Measurements from ENCODE around the gene HIVEP3.

The HIVEP3 gene

DNA sequence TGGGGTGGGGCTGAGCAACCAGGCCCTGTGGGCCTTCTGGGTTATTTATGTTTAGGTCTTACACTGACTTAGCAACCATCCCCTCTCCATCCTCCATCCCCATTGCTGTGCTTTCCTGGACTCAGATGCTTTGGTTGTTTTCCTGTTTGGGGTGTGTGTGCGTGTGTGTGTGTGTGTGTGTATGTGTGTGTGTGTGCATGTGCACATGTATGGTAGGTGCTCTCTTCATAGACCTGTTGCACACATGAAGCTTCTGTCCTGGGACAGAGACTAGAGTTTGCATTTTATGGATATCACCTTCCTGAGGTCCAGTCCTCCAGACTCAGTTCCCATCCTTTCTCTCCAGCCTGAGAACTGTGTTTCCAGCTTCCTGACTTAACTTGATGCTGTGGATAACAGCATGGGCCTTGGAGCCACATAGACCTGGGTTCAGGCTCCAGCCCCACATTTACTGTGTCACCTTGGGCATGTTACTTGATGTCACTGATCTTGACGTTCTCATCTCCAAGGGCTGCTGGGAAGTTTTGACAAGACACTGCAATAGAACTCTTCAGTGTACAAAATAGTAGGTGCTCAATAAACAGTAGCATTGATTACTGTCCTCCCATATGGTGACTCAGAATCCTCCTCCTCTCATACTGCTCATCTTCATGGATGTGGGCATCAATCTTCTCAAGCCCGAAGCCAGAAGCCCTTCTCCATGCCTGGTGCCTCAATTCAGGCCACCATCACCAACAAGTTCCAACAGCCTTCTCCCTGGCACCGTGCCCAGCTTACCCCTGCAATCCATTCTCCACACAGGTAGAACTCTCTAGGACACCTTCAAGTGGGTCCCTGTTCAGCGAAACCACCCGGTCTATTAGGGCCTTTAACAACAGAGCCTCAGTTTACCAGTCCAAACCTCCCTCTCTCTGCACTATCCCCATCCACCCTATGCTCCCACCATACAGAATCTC is 252.5 kb downstream of the HIVEP3 start:
- DNase-seq (ENCODE audit: low spot score), result no peak

DNA sequence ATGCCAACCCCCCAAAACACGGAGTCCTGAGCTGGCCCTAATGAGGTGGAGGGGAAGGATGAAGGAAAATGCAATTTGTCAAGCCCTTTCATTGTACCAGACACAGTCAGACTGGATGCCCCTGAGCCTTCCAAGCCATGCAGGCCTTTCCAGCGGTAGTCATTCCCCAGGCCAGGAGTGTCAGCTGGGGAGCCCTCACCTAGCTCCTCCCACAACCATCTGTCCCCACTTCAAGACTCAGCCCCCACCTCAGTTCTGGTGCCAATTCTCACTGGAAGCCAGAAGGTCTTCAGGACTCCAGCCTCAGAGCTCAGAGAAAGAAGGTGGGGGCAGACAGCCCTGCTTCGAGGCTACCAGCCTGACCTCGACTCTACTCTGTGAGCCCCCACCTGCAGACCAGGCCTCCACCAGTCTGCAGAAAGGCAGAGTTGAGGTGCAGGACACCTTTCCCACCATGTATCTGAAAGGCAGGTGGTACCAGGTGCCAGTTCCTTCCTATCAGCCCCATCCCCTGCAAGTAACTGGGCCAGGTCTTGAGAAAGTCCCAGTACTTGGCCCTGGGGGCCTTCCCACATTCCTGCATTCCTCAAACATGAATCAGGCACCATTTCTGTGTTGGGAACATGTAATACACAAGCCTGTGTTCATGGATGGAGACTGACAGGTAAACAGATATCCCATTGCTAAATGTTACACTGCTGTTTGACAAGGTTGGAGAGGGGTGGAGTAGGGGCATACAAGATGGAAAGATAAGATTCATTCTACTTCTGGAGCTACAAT is 253.7 kb downstream of the HIVEP3 start:
- DNase-seq (ENCODE audit: low spot score), result no peak

DNA sequence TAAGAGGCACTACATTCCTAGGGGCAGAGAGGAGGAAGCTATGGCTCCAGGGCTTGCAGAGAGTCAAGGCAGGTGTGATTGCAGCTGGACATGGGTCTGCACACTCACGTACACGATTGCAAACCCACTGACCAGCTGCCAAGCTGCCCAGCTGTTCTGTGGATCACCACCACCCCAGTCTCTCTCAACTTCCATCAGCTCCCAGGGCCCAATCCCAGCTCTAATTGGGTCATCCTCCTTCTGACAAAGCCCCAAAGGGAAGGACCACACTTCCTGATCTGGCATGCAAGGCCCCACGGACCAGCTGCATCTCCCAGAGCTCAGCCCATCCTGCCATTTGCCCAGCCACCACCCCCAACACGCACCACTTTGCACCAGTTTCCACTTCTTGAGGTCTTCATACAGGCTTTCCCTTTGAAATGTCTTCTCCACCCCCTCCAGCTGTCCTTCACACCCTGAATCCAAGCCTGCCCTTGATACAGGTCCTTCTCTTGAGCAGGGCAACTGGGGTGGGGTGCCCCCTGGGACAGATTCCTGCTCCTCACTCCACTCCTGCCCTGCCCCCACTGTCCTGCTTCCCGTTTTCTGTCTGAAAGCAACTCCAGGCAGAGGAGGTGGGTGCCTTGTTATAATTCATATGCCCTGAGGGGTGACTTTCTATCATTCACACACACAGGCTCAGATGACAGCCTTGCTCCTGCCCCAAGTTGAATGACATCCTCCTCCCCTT is 254.9 kb downstream of the HIVEP3 start:
- no peak for DNase-seq (ENCODE audit: low spot score)

- DNase-seq (ENCODE audit: low spot score), result no peak
Measured at GRCh38 chr1:41662765-41663437, 255.8 kb downstream of the HIVEP3 start.

GRCh38 chr1:41662061-41662764 is 256.5 kb downstream of the HIVEP3 start:
- peak; percentile 74 for DNase-seq (ENCODE audit: low spot score)

DNA sequence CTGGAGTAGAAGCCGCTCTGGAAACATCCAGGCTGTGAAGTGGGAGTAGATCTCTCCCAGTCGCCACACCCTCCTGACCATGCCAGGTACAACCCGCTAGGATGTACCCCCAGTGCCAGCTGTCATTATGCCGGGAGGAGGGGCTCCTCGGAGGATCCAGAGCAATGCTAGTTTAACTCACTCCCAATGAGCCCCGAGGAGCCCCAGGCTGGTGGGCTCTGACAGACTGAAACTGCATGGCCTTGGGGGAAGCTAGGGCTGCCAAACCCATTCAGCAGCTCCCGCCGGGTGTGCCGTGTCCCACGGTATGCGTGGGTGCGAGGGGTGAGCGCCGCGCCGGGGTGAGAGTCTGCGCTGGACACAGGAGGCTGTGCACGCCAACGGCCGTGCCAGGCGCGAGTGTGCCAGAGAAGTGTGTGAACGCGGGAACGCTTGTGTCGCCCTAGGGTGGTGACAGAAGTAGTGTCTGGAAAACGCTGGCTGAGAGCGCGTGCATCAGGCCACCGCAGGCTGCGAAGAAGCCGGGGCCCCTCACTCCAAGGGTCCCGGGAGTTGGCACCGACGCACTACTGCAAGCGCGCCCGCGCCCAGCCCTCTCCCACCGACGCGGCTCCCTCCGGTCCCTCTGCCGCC is 257.2 kb downstream of the HIVEP3 start:
- DNase-seq (ENCODE audit: low spot score), result peak; percentile 35

DNA sequence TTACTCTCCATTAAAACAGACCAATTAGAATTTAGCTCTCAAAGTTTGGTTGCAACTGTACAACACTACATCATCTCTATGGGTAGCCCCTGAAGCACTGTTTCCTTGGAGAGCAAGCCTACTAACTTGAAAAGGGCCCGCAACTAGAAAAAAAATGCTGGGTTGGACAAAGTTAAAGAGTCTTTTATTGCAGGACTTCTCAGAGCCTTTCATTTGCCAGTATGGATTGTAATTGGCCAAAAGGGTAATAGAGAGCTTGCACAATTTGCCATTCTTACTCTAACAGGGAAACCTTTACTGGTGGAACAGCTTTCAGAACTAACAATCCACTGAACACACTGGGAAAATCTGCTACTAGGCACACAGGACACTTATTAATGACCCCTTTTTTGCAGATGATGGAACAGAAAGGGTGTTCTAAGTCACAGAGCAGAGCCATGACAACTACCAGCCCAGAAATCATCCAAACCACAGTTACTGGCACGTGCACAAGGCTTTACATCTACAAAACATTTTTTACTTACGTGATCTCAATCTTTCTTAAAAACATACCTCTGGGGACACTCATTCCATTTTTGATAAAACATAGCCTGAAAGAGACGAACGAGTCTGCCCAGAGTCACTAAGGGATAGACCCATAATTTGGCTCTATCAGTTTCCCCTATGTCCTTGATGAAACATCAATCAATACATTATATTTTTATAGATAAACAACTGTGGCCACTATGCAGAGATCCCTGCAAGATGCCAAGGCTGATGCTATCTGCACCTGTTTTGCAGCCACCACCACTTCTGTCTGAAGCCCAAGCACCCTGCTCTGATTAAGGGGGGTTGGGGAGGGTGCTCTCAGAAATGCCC is 257.9 kb downstream of the HIVEP3 start:
- DNase-seq (ENCODE audit: low spot score), result no peak

GRCh38 chr1:41659903-41660302 is 258.8 kb downstream of the HIVEP3 start:
- DNase-seq (ENCODE audit: low spot score), result no peak

GRCh38 chr1:41659159-41659495 is 259.6 kb downstream of the HIVEP3 start:
- DNase-seq (ENCODE audit: low spot score), result no peak

- peak; percentile 36 for DNase-seq (ENCODE audit: low spot score)
Measured at GRCh38 chr1:41658431-41659158, 260.1 kb downstream of the HIVEP3 start.

DNA sequence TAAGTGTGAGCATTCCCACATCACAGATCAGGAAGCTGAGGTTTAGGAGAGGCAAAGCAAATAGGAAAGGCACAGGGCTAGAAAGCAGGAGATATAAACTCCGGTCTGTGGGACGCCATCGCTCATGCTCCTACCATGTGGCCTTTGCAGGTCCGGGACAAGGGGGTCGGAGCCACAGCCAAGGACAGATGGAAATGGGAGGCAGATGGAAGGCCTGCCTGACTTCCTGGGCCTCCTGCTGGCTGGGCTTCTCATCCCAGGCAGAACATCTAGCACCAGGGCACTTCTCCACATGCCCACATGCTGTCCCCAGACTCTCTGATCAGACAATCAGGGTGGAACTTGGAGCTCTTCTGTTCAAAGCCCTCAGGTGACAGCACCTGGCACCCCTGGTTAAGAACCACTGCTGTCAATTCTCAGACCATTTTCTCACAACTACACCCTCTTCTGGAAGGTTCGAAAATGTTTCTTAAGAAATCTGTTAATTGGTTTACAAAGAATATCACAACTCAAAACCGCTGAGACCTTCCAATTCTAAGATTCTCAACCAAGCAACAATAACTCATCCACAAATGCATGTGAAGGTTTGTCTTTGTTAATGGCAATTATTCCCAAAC is 260.9 kb downstream of the HIVEP3 start:
- DNase-seq (ENCODE audit: low spot score), result no peak

- no peak for DNase-seq (ENCODE audit: low spot score)
Measured at GRCh38 chr1:41656825-41657500, 261.8 kb downstream of the HIVEP3 start.

DNA sequence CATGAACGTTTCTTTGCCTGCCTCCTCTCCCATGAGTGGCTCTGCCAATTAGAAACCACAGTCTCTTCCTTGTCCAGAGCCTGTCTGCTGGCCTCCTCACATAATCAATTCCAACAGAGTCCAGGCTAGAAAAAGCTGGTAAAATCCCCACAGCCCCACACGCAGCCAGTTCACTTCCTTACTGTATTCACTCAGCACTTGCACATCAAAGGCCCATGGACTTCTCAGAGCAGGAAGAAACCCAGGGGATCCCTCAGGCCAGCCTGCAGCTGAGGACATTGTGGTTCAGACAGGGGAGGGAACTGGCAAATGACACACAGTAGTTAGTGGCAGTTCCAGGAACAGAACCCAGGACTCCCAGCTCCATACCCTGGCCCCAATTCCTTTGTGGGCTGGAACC is 262.7 kb downstream of the HIVEP3 start:
- peak; percentile 29 for DNase-seq (ENCODE audit: low spot score)

- no peak for DNase-seq (ENCODE audit: low spot score)
Measured at GRCh38 chr1:41655632-41656031, 263.1 kb downstream of the HIVEP3 start.

DNA sequence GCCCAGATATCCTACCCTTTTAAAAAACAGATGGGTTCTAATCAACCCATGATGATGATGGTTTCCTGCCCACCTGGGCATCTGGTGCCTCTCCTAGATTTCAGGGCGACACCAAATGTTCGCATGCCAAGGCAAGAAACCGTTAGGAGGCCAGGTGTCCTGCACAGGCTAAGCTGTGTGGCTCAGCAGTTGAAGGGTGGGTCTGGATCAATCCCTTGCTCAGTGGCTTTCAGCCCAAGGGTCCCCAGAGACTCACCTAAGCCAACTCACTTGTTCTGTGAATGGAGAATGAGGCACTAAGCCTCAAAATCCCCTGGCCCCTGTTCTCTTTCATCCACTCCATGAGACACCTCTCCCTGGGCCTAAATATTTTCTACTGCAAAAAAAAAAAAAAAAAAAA is 265.1 kb downstream of the HIVEP3 start:
- no peak for DNase-seq (ENCODE audit: low spot score)

DNA sequence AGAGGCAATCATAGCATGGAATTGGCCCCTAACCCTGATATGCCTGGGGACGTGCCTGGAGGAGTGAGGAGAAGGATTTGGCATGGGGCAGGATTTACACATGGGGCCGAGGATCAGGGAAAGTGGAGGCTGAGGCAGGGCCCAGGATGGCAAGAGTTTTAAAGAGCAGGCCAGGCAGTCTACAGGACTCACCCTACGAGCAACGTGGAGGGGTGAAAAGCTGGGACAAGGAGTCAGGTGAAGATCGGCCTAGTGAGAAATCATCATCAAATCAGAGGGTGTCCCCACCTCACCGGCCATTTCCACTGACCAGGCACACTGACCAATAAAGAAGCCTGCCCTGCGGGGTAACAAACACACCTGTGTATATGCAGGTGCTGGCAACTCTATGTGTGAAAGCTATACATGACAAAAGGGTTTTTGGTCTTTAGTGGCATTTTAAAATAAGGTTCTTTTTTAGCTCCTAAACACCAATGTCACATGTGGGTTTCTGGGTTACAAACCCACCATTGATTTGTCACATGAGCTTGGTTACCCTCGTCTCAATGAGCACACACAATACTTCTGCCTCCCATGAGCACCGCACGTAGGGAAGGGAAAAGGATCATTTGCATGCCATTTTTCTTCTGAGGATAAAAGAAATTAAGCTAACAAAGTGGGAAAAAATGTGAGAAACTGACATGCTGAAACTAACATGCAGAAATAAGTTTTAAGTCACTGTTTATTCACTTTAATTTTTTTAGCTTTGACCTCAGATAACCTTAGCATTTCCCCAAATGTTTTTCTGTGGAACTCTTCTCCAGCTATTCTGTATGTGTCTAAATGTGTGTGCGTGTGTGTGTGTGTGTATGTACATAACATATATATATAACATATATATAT is 266.1 kb downstream of the HIVEP3 start:
- no peak for DNase-seq (ENCODE audit: low spot score)

Measured in globus pallidus (tissue), 1 donor.